Osteocyte (in vitro differentiated cells): Measurements from ENCODE around the gene CRKL. TPM values are rescaled to one million over a fixed set of nuclear protein-coding genes. Genes with fewer than 3 reads are reported as not detected.

Source experiments
- DNase-seq: peaks from one replicate; pipeline ENCODE4 v3.0.0; 2021; ENCODE audit warnings: mixed read lengths; ENCODE audit not compliant: unreplicated experiment; ENCODE audit errors: extremely low spot score
- H3K27ac Mint-ChIP-seq: one replicate; pipeline ENCODE4 v1.8.0; 2021; ENCODE audit warnings: mild to moderate bottlenecking, mixed read lengths; ENCODE audit not compliant: unreplicated experiment
- H3K27me3 Mint-ChIP-seq: one replicate; pipeline ENCODE4 v1.8.0; 2021; ENCODE audit warnings: mixed read lengths; ENCODE audit not compliant: unreplicated experiment
- H3K36me3 Mint-ChIP-seq: one replicate; pipeline ENCODE4 v1.8.0; 2021; ENCODE audit warnings: mixed read lengths; ENCODE audit not compliant: unreplicated experiment
- H3K4me1 Mint-ChIP-seq: one replicate; pipeline ENCODE4 v1.8.0; 2021; ENCODE audit warnings: mixed read lengths; ENCODE audit not compliant: unreplicated experiment
- H3K4me3 Mint-ChIP-seq: one replicate; pipeline ENCODE4 v1.8.0; 2021; ENCODE audit warnings: mild to moderate bottlenecking, moderate library complexity, mixed read lengths; ENCODE audit not compliant: unreplicated experiment
- H3K9me3 Mint-ChIP-seq: one replicate; pipeline ENCODE4 v1.8.0; 2021; ENCODE audit warnings: mixed read lengths; ENCODE audit not compliant: unreplicated experiment
- total RNA-seq: library from RNA; stranded (reverse); gene quantifications from 2 replicates; pipeline ENCODE4 v1.2.1, GENCODE V29; 2021
- TF ChIP-seq, protein P1 (sequence below): fragments of 200-600 bp; sonication (generic); IDR thresholded peaks from 2 replicates; pipeline ENCODE4 v1.5.0; 2021; ENCODE audit warnings: antibody characterized with exemption, mild to moderate bottlenecking, moderate library complexity

The CRKL gene
- total RNA-seq, 1 donor from 2014 or later = 56.0 TPM

DNA sequence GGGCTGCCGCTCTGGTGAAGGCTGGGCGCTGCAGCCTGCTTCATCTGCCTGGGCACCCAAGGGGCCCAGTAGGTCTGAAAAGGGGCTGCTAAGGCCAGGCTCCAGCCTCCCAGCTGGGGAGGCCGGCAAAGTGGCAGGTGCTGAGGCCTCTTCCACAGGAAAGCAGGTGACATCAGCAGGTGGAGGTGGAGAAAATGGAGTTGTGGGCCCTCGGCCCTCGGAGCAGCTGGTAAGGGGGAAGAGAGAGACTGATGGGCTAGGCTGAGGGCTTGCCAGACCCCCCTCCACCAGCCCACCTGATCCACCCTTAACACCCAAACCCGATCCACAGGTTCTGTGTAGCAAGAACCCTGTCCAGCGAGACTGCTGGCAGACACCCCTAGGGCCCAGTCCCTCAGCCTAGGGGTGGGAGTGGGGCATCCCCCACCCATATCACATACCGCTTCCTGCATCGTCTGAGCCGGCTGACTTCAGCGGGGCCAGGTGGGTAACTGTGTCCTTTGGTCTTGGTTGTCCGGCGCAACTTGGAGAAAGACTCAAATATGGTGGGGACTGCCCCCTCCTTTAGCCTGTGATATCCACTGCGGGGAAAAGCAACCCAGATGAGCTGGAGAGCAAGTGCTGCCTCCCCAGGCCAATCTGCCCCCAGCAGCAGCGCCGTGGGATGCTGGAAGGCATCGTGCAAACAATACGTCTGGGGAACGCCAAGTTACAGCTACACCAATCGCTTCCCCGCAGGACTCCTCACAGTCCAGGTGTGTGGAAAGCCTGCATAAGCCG lies 83.2 kb downstream of the CRKL start:
- no peak overlapping the region for H3K27ac Mint-ChIP-seq
- TF ChIP-seq, protein P1, sequence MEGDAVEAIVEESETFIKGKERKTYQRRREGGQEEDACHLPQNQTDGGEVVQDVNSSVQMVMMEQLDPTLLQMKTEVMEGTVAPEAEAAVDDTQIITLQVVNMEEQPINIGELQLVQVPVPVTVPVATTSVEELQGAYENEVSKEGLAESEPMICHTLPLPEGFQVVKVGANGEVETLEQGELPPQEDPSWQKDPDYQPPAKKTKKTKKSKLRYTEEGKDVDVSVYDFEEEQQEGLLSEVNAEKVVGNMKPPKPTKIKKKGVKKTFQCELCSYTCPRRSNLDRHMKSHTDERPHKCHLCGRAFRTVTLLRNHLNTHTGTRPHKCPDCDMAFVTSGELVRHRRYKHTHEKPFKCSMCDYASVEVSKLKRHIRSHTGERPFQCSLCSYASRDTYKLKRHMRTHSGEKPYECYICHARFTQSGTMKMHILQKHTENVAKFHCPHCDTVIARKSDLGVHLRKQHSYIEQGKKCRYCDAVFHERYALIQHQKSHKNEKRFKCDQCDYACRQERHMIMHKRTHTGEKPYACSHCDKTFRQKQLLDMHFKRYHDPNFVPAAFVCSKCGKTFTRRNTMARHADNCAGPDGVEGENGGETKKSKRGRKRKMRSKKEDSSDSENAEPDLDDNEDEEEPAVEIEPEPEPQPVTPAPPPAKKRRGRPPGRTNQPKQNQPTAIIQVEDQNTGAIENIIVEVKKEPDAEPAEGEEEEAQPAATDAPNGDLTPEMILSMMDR = no peak
- H3K4me1 Mint-ChIP-seq = peaks cover 28% of the 10 kb centered on the region
- H3K9me3 Mint-ChIP-seq = no peaks in the 10 kb centered on the region
- H3K4me3 Mint-ChIP-seq = peak overlapping the region; percentile 95
- H3K27me3 Mint-ChIP-seq = no peaks in the 10 kb centered on the region
- H3K36me3 Mint-ChIP-seq = peaks cover 5% of the 10 kb centered on the region
- DNase-seq = no peak

DNA sequence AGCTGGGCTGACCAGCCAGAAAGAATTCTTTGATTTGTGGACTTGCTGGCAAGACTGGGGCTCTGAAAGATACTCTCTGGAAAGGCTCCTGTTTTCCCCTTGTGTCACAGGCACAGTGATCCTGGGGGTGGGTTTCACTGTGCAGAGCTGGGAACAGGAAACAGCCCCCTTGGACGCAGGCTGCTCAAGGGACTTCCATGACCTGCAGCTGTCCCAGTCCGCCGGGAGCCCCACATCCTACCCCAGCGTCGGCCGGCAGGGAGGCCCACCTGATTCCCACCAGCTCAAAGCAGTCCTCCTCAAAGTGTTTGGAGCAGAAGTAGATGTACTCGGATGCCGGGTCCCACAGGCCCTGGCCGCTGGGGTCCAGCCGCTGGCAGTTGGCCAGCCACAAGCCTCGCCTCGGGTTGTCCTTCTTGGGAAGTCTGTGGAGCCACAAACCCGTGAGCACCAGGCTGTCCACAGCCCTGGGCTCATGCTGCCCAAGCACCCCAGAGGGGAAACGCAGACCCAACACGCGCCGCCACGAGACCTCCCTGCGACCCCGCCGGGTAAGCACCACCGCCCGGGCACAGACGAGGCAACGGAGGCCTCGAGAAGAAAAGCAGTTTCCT lies 83.9 kb downstream of the CRKL start:
- H3K27me3 Mint-ChIP-seq = no peaks in the 10 kb centered on the region
- peak overlapping the region; percentile 95 for H3K4me3 Mint-ChIP-seq
- TF ChIP-seq, protein P1 = no peak
- peaks cover 3% of the 10 kb centered on the region for H3K36me3 Mint-ChIP-seq
- no peak for DNase-seq
- peak overlapping the region; percentile 97 for H3K27ac Mint-ChIP-seq
- peaks cover 28% of the 10 kb centered on the region for H3K4me1 Mint-ChIP-seq
- H3K9me3 Mint-ChIP-seq = no peaks in the 10 kb centered on the region

DNA sequence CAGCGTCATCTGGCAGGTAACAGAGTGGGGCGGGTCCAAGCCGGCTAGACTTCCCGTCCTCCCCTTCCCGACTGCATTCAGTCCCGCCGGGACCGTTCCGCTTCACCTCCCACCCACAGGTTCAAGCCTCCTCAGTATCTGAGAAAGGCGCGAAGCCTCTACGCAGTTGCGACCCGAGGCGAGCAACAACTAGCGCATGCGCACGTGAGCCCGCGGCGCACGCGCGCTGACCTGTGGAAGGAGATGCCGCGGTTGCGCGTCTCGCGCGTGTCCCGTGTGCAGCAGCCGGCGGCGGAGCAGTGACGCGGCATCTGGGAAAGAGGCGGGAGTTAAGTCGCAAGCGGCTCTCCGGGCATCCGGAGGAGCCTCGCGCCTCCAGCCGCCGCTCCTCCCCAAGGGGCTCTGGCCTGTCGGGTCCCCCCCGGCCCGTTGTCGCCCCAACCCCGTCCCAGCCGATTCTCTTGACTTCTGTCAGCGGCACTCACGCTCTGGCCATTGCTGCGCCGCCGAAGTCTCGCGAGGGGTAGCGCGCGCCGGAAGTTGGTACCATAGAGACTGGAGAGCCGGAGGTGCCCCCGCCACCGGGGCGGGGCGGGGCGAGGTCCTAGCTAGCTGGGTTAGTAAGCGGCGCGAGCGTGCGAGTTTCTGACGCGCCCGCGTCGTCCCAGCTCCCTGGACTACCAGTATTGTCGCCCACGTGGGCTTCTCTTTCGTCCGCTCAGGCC lies 84.6 kb downstream of the CRKL start, which contains the start of gene THAP7:
Gene THAP7 (minus strand): TSS at position 518 of the 725 bp plus-strand sequence. CDS start 207 bp downstream, at position 311.
- peak within 1 kb of the TSS; percentile 95 for H3K4me3 Mint-ChIP-seq
- H3K27me3 Mint-ChIP-seq = no peaks in the 10 kb centered on the region
- peak; percentile 98 for DNase-seq
- TF ChIP-seq, protein P1 = no peak
- H3K9me3 Mint-ChIP-seq = no peaks in the 10 kb centered on the region
- peak within 1 kb of the TSS; percentile 97 for H3K27ac Mint-ChIP-seq
- H3K36me3 Mint-ChIP-seq = no peaks in the 10 kb centered on the region
- peaks cover 28% of the 10 kb centered on the region for H3K4me1 Mint-ChIP-seq

Other genes with a start within 250 kb of the CRKL start
- not detected in 2 replicates for gene SERPIND1, start 143.3 kb upstream of the CRKL start, total RNA-seq
- 108 and 116 TPM in 2 replicates for gene PI4KA, start 58.6 kb upstream of the CRKL start, total RNA-seq
- gene SNAP29, start 58.4 kb upstream of the CRKL start, total RNA-seq = 28.0 and 30.0 TPM in 2 replicates
- gene AIFM3, start 49.8 kb downstream of the CRKL start, total RNA-seq = 0.65 and 0.99 TPM in 2 replicates
- 89.4 and 91.5 TPM in 2 replicates for gene LZTR1, start 64.9 kb downstream of the CRKL start, total RNA-seq
- gene THAP7, start 84.7 kb downstream of the CRKL start, total RNA-seq = 24.8 and 27.0 TPM in 2 replicates
- gene P2RX6, start 97.8 kb downstream of the CRKL start, total RNA-seq = 2.6 and 3.5 TPM in 2 replicates
- gene SLC7A4, start 115.2 kb downstream of the CRKL start, total RNA-seq = not detected in 2 replicates
- gene LRRC74B, start 128.5 kb downstream of the CRKL start, total RNA-seq = not detected in 2 replicates